ENCODE measurements around the gene PUS10.
"Not testable (repeated sequence)": the region's sequence is repeated elsewhere in the genome, so short reads cannot be mapped to it uniquely, and the experiment has no call there.

Gene PUS10

GRCh38 chr2:61011678-61012077, 6.4 kb downstream of the PUS10 start:
- DNase-seq, result no peak

DNA sequence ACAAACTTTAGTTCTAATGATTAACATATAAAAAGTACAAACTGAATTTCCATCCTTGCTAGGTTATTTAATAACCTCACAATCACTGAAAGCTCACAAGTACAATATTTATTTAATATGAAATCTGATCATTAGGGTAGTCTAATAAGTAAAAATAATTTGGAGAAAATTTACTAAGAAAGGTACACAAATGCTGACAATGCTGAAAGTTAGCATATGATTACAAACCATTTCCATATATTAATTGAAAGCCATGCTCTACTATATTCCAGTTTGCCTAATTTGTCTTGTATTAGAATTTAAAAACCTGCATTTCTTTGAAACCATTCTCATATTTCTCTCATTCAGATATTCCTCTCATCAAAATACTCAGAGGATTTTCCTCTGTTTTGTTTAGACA, 8.7 kb downstream of the PUS10 start:
- no peak for DNase-seq

- DNase-seq, result no peak
Observed at GRCh38 chr2:61006486-61007105, 11.5 kb downstream of the PUS10 start.

- no peak for DNase-seq
Observed at GRCh38 chr2:61005736-61006135, 12.3 kb downstream of the PUS10 start.

DNA sequence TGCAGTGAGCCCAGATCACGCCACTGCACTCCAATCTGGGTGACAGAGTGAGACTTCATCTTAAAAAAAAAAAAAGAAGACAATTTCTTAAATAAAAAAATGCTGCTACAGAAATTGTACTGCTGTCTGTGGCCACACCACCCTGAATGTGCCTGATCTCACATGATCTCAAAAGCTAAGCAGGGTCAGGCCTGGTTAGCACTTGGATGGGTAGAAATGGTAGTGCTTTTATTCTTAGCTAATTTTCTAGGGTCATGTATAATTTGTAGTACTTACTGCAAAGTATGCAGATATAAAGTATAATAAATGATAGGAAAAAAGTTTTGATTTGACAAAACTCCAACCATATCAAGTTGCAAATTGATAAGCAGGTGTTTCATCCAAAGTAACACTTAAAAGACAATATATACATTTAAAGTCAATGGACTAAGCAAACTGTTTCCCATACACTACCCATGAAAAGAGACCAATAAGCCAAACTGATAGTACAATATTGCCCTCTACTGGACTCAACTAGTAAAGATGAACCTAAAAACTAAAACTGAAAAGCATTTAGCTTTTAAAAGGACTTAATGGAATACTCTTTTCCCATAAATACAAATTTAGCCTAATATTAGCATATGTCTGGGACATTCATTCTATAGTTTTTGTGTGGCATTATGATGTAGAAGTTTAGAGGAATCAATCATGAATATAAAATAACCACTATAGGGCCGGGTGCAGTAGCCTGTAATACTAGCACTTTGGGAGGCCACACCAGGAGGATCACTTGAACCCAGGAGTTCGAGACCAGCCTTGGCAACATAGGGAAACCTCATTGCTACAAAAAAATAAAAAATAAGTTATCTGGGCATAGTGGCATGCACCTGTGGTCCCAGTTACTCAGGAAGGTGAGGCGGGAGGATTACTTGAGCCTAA, 19.2 kb downstream of the PUS10 start:
- DNase-seq, result no peak

DNA sequence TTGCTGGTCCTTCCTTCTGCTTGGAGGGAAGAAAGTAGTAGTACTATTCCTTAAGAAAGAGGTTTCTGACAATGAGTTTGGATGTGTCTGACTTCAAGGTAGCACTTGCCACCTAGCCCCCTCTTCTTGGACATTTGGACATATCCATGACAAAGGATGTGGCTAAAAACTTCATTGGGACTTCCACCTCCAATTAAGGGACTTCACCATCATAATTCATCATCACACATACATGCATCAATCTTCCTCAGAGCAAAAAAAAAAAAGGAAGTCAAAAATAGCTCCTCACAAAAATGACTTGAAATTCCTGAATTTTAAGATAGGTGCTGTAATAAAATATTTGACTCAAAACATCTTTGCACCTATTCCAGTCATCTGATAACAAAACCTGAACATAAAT, 23.9 kb downstream of the PUS10 start:
- no peak for DNase-seq

- DNase-seq, result no peak
Observed at GRCh38 chr2:60992985-60993392, 25.1 kb downstream of the PUS10 start.

DNA sequence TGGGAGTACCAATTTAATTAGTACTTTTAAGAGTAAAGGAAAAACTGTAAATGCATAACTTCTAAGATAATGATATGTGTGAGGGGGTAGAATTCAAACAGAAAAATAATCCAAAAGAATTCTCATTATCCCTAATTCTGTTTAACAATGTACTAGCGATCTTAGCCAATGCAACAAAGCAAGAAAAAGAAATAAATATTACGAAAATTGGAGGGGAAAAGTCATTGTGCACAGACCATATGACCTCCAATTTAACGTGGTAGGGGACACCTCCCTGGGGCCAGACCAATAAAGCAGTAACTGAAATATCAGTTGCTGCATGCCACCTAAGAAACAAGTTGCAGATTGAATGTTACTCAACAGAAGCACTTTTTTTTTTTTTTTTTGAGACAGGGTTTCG, 26.4 kb downstream of the PUS10 start:
- DNase-seq, result no peak

DNA sequence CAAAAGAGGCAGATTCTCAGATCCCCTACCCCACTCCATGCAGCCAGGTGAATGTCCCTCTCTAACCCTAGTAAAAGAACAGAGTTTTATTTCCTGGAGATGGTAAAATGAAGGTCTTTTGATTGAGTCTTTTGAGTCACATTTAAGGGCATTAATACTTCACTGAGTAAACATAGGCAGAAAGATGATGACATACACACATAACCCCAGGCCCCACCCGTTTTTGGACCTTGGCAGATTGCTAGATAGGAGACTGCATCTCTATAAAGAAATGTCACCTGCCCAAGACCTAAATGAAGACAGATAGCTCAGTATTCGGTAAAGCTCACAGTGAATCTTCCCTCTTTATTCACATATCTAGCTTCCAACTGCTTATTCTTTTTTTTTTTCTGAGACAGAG, 28.8 kb downstream of the PUS10 start:
- DNase-seq, result no peak

- DNase-seq, result not testable (repeated sequence)
Observed at GRCh38 chr2:60987656-60988055, 30.4 kb downstream of the PUS10 start.

DNA sequence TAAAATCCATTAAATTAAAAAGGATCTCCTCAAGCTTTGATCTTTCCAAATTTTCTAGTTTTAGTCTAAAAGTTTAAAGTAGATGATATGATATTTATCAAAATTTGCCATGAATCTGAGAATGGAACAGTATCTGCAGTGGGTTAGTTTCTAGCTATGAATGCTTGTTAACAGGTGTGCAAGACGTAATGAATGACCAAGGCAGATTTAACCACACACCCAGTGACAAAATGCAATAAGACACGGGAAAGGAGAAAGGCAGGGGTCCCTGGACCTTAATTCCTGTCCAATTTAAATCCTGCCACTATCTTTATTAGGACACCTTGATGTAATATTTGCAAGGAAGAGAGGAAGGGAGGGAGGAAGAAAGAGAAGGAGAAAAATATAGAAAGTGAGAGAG, 31.0 kb downstream of the PUS10 start:
- DNase-seq, result no peak

- no peak for DNase-seq
Observed at GRCh38 chr2:60984720-60985119, 33.3 kb downstream of the PUS10 start.

DNA sequence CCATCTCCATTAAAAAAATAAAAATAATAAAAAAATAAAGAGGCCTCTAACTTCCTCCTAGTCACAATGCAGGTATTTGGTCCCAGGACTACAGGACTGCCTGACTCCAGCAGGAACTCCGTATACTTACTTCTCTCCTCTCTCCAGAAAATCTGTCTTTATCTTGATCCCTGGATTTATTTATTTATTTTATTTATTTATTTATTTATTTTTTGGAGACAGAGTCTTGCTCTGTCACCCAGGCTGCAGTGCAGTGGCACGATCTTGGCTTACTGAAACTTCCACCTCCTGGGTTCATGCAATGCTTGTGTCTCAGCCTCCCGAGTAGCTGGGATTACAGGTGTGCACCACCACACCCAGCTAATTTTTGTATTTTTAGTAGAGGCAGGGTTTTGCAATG, 36.0 kb downstream of the PUS10 start:
- DNase-seq, result not testable (repeated sequence)

DNA sequence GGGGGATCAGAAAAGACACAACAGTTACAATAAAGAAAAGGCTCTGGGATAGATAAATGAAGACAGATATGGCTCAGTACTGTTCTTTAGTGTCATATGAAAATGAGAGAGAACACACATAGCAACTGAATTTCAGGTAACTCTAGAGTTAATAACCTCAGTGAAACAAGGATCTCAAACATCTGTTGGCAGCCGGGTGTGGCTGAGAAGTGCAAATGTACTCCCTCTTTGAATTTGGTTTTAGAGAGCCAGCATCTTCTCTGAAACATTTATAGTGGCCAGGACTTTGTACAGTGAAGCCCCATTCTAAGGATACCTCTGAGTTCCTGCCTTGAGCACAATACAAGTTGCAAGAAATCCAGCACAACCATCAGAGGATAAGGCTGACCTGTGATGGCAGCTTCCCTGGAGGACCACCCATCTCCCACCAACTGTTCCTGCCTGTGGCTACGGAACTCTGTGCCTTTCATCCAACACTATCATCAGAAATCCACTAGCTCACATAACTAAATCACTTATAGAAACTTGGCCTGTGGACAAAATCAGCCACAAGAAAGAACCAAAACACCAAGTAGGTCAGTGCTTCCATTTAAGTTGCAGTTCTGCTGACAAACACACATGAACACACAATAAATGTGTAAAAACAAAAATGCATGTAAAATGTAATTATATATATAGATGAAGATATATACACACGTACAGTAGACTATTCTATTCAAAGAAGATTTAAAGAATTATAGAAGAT, 37.8 kb downstream of the PUS10 start:
- DNase-seq, result no peak

DNA sequence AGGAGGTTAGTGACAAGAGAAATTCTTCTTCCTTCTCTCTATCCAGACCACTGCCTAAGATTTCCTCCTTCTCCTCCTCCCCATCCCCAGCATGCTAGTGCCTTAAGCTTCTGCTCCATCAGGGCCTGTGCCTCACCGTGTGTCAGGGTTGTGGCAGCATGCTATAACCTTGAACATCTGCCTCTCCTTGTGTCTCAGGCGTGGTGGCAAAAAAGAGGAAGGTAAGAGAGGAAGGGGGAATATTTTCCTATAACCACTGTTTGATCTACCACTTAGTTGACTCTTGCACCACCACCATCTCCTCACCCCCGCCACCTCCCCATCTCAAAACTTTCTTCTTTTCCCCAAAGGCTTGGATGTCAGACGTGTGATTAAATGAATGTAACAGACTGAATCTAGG, 38.8 kb downstream of the PUS10 start:
- DNase-seq, result no peak

GRCh38 chr2:60977562-60977895, 40.5 kb downstream of the PUS10 start:
- DNase-seq, result no peak

DNA sequence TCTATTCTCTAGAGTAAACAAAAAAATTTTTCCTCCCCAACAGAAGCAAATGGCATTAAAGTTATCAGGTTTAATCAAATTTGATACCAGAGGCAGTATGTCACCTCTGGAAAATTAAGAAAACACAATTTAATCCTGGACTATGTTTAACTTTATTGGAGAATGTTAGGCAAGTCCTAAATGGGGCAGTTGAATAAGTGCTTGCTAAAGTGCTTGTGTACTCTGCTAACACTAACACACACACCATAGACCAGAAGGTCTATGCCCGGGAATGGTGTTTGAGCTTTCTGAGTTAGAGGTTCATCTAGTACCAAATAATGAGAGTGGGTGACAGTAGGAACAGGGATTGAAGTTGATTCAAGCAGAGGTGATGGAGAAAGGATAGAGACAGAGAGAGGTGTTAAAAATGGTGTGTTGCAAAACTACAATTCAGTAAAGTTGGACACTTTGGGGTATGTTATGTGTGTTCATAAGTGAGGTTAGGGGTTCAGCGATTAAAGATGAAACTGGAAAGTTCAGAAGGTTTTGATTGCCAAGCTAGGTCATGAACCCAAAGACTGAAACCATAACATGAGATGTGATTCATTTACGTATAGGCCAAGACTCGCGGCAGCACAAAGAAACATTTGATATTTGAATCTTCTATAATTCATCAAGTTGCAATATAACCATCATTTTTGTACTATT, 41.0 kb downstream of the PUS10 start:
- DNase-seq, result no peak

- DNase-seq, result no peak
Observed at GRCh38 chr2:60976256-60976850, 41.7 kb downstream of the PUS10 start.

- no peak for DNase-seq
Observed at GRCh38 chr2:60974652-60975051, 43.4 kb downstream of the PUS10 start.

- DNase-seq, result no peak
Observed at GRCh38 chr2:60973705-60974104, 44.4 kb downstream of the PUS10 start.

- no peak for DNase-seq
Observed at GRCh38 chr2:60972889-60973656, 45.0 kb downstream of the PUS10 start.
